Adrenal gland (tissue), 12 donors: ENCODE results near the gene TMEM88. TPM values are rescaled to one million over a fixed set of nuclear protein-coding genes. Genes with fewer than 3 reads are reported as not detected.

Source experiments
- DNase-seq, 7 donors: peaks; one replicate each; pipeline ENCODE4 v3.0.0-alpha.2; 2019 to 2020
- H3K27ac ChIP-seq, 5 donors: fragments of 200-600 bp; sonication (generic) in 4 of 5; 1 replicate in 3 of 5; 2 replicates in 2 of 5; pipeline versions ENCODE4 v1.5.1 to v1.8.0; 2016 to 2020; ENCODE audit warnings: mild to moderate bottlenecking in 1 of 5
- H3K27me3 ChIP-seq: fragments of 200-600 bp; 2 replicates; pipeline ENCODE4 v1.8.0; 2021
- H3K36me3 ChIP-seq, 2 donors: fragments of 200-600 bp; replicated peaks in 1 of 2; 1 replicate in 1 of 2; 2 replicates in 1 of 2; pipeline versions ENCODE4 v1.5.1 to v1.8.0; 2018 to 2022
- H3K4me1 ChIP-seq, 2 donors: fragments of 200-600 bp; replicated peaks in 1 of 2; 1 replicate in 1 of 2; 2 replicates in 1 of 2; pipeline versions ENCODE4 v1.5.1 to v1.8.0; 2018 to 2021
- H3K4me3 ChIP-seq, 4 donors: fragments of 200-600 bp; sonication (generic) in 3 of 4; one replicate each; pipeline ENCODE4 v1.5.1; 2016 to 2018
- H3K9me3 ChIP-seq, 3 donors: fragments of 200-600 bp; sonication (generic) in 1 of 3; replicated peaks in 1 of 3; 1 replicate in 2 of 3; 2 replicates in 1 of 3; pipeline versions ENCODE4 v1.5.1 to v1.8.0; 2016 to 2021
- POLR2A ChIP-seq, 2 donors: fragments of 450-650 bp; IDR thresholded peaks; one replicate each; pipeline ENCODE4 v1.6.1; 2017; ENCODE audit warnings: antibody characterized with exemption in 2 of 2, mild to moderate bottlenecking in 2 of 2, moderate library complexity in 1 of 2
- WGBS, 4 donors: extraction: QIAGEN DNeasy Blood & Tissue Kit in 2 of 4; methylation state at CpG; one replicate each; pipeline versions ENCODE4 v1.1.5 to v1.1.7; 2013 to 2017; 5-methylcytosine and 5-hydroxymethylcytosine counted together
- intact Hi-C, 2 donors: fragments of 100-400 bp; cut with DNase I; formaldehyde crosslinking; loops; one replicate each; pipeline versions ENCODE4 v1.14.1 to v1.15.0; 2022 to 2023
- polyA plus RNA-seq, 3 donors: library from polyadenylated mRNA; stranded (reverse); fragments of 200-250 nt in 2 of 3; fragments of 350-450 nt in 1 of 3; fragmentation: Illumina TruSeq in 1 of 3; extraction: RNeasy Lipid Tissue Mini Kit (QIAGEN cat#74804) in 1 of 3; gene quantifications; one replicate each; pipeline ENCODE4 v1.2.3, GENCODE V29; 2013 to 2014
- total RNA-seq, 9 donors: library from RNA; depleted of rRNA in 4 of 9; stranded (reverse); fragments of >200 nt in 4 of 9; fragments of 120-200 nt in 1 of 9; fragmentation: NEBNext Ultra II Directional in 1 of 9; extraction: Animal tissue kit (Norgen Biotek cat#: 25700) in 1 of 9; gene quantifications; one replicate each; pipeline versions ENCODE4 v1.1.0 to v1.2.4, GENCODE V29; 2013 to 2023
- TF ChIP-seq, protein P1 (sequence below), 6 experiments: fragments of 450-650 bp in 4 of 6; fragments of 200-600 bp in 2 of 6; sonication (generic) in 1 of 6; IDR thresholded peaks; 1 replicate in 5 of 6; 2 replicates in 1 of 6; pipeline versions ENCODE4 v1.5.1 to v1.8.0; 2016 to 2021; ENCODE audit warnings: antibody characterized with exemption in 6 of 6, mild to moderate bottlenecking in 2 of 6, moderate library complexity in 1 of 6
- donor health status: healthy with polysubstance abuse.
- donor health status: Bipolar disorder and iron deficiency.
- donor health status: DM: yes; HTN: yes; CAD: no.
- donor health status: DM: no; HTN: no; CAD: no.
- donor health status: DM: no; HTN: no; CAD: no.
- donor health status: DM: yes; HTN: yes; CAD: no.

TMEM88 gene
- total and polyA plus RNA-seq, 12 donors: 7.9 to 107 (median 25.1) TPM

DNA sequence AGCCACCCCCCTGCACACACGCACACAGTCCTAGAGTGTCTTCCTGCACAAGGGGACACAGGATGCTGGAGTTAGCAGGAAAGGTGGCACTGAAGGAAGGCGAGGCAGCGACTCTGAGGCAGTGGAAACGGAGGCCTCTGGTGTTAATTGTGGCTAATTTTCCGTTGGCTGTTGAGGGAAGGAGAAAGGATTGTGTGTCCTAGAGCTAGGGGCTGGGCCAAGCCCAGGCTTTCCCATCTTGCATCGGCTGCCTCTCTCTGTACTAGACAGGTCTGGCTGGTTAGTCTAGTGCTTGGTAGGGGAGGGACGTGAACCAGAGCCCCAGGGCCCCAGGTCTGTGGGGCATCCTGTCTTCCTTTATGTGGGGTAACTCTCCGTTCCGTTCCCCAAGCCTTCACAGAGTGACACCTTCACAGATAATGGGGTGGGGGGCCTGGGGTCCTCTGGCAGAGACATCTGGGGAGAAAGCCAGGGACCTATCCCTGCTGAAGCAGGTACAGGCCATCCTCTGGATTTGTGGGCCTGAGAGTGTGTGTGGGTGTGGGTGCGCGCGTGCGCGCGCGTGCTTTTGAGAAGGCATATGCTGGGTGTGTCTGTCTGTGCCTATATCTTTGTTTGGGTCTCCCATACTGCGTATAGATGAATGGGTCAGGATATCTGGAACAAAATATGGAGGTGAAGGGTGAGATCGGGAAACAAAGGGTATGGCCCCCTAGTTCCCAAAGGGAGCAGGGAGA lies 33.5 kb downstream of the TMEM88 start, which contains the start of gene CHD3:
CHD3 (plus strand) TSS at position 606 of the 737 bp plus-strand sequence. CDS start 212 bp downstream, outside the sequence.
- Histone ChIP-seq H3K4me3 (peak within 1 kb of the TSS in 3 of 4 donors; percentile 29 to 97 (median 38)), H3K27me3 (no peaks in the 10 kb centered on the region), H3K4me1 (peaks cover 38 to 44% of the 10 kb centered on the region in 2 donors), H3K36me3 (peaks cover 0 to 24% of the 10 kb centered on the region in 2 donors), H3K9me3 (no peaks in the 10 kb centered on the region), H3K27ac (peak within 1 kb of the TSS; percentile 81 to 93 (median 90))
- 40 to 54% (median 46%) methylated on average over 15 to 18 of the region's 18 CpGs for WGBS, 4 donors
- TF ChIP-seq POLR2A (IDR thresholded peaks at IDR 0.05): no peak
- TF ChIP-seq, protein P1, sequence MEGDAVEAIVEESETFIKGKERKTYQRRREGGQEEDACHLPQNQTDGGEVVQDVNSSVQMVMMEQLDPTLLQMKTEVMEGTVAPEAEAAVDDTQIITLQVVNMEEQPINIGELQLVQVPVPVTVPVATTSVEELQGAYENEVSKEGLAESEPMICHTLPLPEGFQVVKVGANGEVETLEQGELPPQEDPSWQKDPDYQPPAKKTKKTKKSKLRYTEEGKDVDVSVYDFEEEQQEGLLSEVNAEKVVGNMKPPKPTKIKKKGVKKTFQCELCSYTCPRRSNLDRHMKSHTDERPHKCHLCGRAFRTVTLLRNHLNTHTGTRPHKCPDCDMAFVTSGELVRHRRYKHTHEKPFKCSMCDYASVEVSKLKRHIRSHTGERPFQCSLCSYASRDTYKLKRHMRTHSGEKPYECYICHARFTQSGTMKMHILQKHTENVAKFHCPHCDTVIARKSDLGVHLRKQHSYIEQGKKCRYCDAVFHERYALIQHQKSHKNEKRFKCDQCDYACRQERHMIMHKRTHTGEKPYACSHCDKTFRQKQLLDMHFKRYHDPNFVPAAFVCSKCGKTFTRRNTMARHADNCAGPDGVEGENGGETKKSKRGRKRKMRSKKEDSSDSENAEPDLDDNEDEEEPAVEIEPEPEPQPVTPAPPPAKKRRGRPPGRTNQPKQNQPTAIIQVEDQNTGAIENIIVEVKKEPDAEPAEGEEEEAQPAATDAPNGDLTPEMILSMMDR (IDR thresholded peaks at IDR 0.05): no peak
- DNase-seq: peak in 3 of 7 donors; percentile 4 to 58 (median 36)
- intact Hi-C loops: no loop called here

DNA sequence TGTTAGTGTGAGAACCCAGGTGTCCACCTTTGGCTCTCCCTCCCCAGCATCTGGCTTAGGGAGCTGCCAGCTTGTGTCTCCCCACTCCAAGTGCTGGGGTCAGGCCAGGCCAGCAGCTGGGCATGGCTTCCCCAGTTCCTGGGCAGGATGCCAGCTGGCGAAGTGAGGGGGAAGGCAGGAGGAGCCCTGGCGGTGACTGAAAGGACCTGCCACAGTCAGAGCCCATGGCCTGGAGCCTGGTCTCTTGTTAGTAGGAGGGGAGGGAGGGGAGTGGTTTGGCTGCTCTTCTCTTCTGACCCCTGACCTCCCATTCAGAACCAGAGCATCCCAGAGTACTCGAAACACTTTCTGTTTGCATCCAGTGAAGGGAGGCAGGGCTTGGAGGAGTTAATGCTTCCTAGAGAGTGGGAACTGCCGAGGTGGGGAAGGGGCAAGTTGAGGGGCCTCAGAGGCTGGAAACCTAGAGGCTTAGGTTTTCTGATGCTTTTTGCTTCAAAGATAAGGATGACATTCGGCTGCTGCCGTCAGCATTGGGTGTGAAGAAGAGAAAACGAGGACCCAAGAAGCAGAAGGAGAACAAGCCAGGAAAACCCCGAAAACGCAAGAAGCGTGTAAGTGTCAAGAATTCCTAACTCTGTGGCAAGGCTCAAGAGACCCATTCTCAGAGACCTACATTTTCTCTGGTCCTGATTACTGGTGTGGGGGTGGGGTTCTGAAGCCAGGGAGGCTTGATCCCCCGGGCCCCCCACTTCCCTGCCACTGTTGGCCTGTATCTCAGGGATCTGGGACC lies 34.5 kb downstream of the TMEM88 start:
- H3K27me3 ChIP-seq: no peaks in the 10 kb centered on the region
- no peaks in the 10 kb centered on the region for H3K9me3 ChIP-seq
- TF ChIP-seq, protein P1 (IDR thresholded peaks at IDR 0.05): peak; percentile 38 to 87 (median 72)
- peak in 1 of 2 donors; percentile 63 for TF ChIP-seq POLR2A (IDR thresholded peaks at IDR 0.05)
- peak overlapping the region; percentile 81 to 93 (median 90) for H3K27ac ChIP-seq
- H3K4me1 ChIP-seq: peaks cover 38 to 39% of the 10 kb centered on the region in 2 donors
- H3K4me3 ChIP-seq: no peak overlapping the region
- H3K36me3 ChIP-seq: peaks cover 0 to 34% of the 10 kb centered on the region in 2 donors
- intact Hi-C loops: no loop called here
- WGBS, 4 donors: 25 to 37% (median 30%) methylated on average over 9 to 11 of the region's 11 CpGs
- DNase-seq: peak; percentile 98 to 99 (median 99)

DNA sequence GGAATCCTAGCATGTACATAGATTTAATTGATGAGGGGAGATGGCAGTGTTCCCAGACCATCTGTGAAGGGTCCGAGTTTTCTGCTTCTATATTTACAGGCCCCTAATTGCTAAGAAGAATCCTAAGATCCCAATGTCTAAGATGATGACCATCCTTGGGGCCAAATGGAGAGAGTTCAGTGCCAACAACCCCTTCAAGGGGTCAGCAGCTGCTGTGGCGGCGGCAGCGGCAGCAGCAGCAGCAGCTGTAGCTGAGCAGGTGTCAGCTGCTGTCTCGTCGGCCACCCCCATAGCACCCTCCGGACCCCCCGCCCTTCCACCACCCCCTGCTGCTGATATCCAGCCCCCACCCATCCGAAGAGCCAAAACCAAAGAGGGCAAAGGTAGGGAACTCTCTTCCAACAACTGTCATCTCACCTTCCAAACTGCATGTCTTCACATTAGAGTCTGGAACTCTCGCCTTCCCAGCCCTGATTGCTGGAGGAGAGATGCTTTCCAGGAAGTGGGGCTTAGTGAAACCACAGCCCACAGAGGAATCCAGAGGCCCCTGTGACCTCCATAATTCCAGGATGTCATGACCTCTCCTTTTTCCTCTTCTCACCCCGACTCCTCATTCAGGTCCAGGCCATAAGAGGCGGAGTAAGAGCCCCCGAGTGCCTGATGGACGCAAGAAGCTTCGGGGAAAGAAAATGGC lies 38.5 kb downstream of the TMEM88 start:
- DNase-seq: peak in 1 of 7 donors; percentile 10
- peaks cover 0 to 69% of the 10 kb centered on the region in 2 donors for H3K36me3 ChIP-seq
- no peak overlapping the region for H3K4me3 ChIP-seq
- peaks cover 14 to 18% of the 10 kb centered on the region in 2 donors for H3K4me1 ChIP-seq
- H3K27ac ChIP-seq: no peak overlapping the region
- no peaks in the 10 kb centered on the region for H3K9me3 ChIP-seq
- intact Hi-C loops: no loop called here
- 82 to 88% (median 84%) methylated on average over 10 to 15 of the region's 15 CpGs for WGBS, 4 donors
- TF ChIP-seq, protein P1 (IDR thresholded peaks at IDR 0.05): no peak
- TF ChIP-seq POLR2A (IDR thresholded peaks at IDR 0.05): no peak
- no peaks in the 10 kb centered on the region for H3K27me3 ChIP-seq
